Measurements from ENCODE around the gene CXCR4.

DNA sequence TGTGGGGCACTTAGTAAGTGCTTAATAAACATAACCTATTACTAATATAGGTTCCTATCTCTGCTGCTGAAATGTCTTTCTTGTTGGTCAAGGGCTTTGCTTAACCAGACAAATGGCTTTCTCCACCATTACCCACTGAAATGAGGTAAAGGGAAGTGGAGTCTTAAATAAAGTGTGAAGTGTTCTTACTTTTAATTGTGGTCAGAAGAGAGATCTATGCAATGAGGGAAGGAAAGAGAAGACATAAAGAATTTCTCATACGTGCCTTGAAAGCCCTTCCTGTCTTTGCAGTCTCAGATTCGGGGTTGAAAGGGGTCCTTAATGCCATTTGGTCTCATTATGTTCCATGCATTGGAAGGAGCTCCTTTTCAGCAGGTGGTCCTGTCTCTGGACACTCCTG lies 6.9 kb upstream of the CXCR4 start:
- no peak for TF ChIP-seq GATA2 (IDR thresholded peaks at IDR 0.05; ENCODE audit: low read depth, low read length)
- TF ChIP-seq GATA3 (IDR thresholded peaks at IDR 0.05; ENCODE audit: low read depth, low read length) = no peak
